Uterus (tissue), 4 donors: ENCODE data around the gene PRIMA1. TPM values are rescaled to one million over a fixed set of nuclear protein-coding genes. Genes with fewer than 3 reads are reported as not detected.

ENCODE experiments used
- DNase-seq, 2 donors: peaks; one replicate each; pipeline ENCODE4 v3.0.0-alpha.2; 2019 to 2020
- H3K27ac ChIP-seq, 2 donors: fragments of 200-600 bp; sonication (generic); 1 replicate in 1 of 2; 2 replicates in 1 of 2; pipeline ENCODE4 v1.5.1; 2016 to 2018
- H3K27me3 ChIP-seq, 2 donors: fragments of 200-600 bp; sonication (generic); one replicate each; pipeline ENCODE4 v1.5.1; 2018 to 2019; ENCODE audit warnings: control low read depth in 1 of 2
- H3K36me3 ChIP-seq, 2 donors: fragments of 200-600 bp; sonication (generic); one replicate each; pipeline ENCODE4 v1.5.1; 2019; ENCODE audit warnings: control low read depth in 1 of 2
- H3K4me1 ChIP-seq, 2 donors: fragments of 200-600 bp; sonication (generic); one replicate each; pipeline ENCODE4 v1.5.1; 2018 to 2019; ENCODE audit warnings: control low read depth in 1 of 2
- H3K4me3 ChIP-seq, 2 donors: fragments of 200-600 bp; sonication (generic); 1 replicate in 1 of 2; 2 replicates in 1 of 2; pipeline ENCODE4 v1.5.1; 2018 to 2019; ENCODE audit warnings: mild to moderate bottlenecking in 1 of 2
- H3K9me3 ChIP-seq, 2 donors: fragments of 200-600 bp; sonication (generic); one replicate each; pipeline ENCODE4 v1.5.1; 2019; ENCODE audit warnings: control low read depth in 1 of 2
- CTCF ChIP-seq, 4 experiments: fragments of 200-600 bp in 2 of 4; fragments of 450-650 bp in 2 of 4; sonication (generic) in 2 of 4; IDR thresholded peaks; one replicate each; pipeline ENCODE4 v1.5.1; 2016 to 2019; ENCODE audit warnings: antibody characterized with exemption in 4 of 4, mild to moderate bottlenecking in 2 of 4, moderate library complexity in 1 of 4
- POLR2A ChIP-seq, 2 donors: fragments of 450-650 bp; IDR thresholded peaks; one replicate each; pipeline ENCODE4 v1.6.1; 2016; ENCODE audit warnings: antibody characterized with exemption in 2 of 2, mild to moderate bottlenecking in 1 of 2, moderate library complexity in 1 of 2
- intact Hi-C: fragments of 100-400 bp; cut with DNase I; formaldehyde crosslinking; loops from one replicate; pipeline ENCODE4 v1.15.1; 2023; ENCODE audit warnings: low total_unique reads
- total RNA-seq, 4 donors: library from RNA; depleted of rRNA in 3 of 4; stranded (reverse); fragments of >200 nt in 3 of 4; gene quantifications; one replicate each; pipeline versions ENCODE4 v1.1.0 to v1.2.4, GENCODE V29; 2014 to 2023
- donor health status: DM: yes; HTN: yes; CAD: no.

The PRIMA1 gene
- total RNA-seq, 4 donors from 2014 or later, result 0.48 to 24.5 (median 3.8) TPM

- H3K4me3 ChIP-seq, result no peak overlapping the region
- DNase-seq, result no peak
- no peak overlapping the region for H3K27ac ChIP-seq
- no peaks in the 10 kb centered on the region for H3K9me3 ChIP-seq
- H3K36me3 ChIP-seq, result no peaks in the 10 kb centered on the region
- no peaks in the 10 kb centered on the region for H3K27me3 ChIP-seq
- no peak for TF ChIP-seq POLR2A (IDR thresholded peaks at IDR 0.05)
- intact Hi-C loops, result no loop called here
- peaks cover 0 to 4% of the 10 kb centered on the region in 2 donors for H3K4me1 ChIP-seq
Measured at GRCh38 chr14:93713726-93714405, 74.4 kb downstream of the PRIMA1 start.

GRCh38 chr14:93712838-93713724, 75.2 kb downstream of the PRIMA1 start:
- peaks cover 0 to 4% of the 10 kb centered on the region in 2 donors for H3K4me1 ChIP-seq

GRCh38 chr14:93712079-93712837, 76.0 kb downstream of the PRIMA1 start:
- Histone ChIP-seq H3K36me3 (no peaks in the 10 kb centered on the region), H3K27ac (no peak overlapping the region), H3K27me3 (no peaks in the 10 kb centered on the region), H3K9me3 (no peaks in the 10 kb centered on the region), H3K4me3 (no peak overlapping the region), H3K4me1 (peaks cover 0 to 4% of the 10 kb centered on the region in 2 donors)
- TF ChIP-seq POLR2A (IDR thresholded peaks at IDR 0.05) (no peak), CTCF (IDR thresholded peaks at IDR 0.05) (no peak)
- intact Hi-C loops, result no loop called here
- DNase-seq, result no peak

More at GRCh38 chr14:93712838-93713724, 75.2 kb downstream of the PRIMA1 start:
- Histone ChIP-seq H3K4me3 (no peak overlapping the region), H3K36me3 (no peaks in the 10 kb centered on the region), H3K27ac (no peak overlapping the region), H3K9me3 (no peaks in the 10 kb centered on the region), H3K27me3 (no peaks in the 10 kb centered on the region)
- intact Hi-C loops, result no loop called here
- TF ChIP-seq CTCF (IDR thresholded peaks at IDR 0.05), result no peak
- TF ChIP-seq POLR2A (IDR thresholded peaks at IDR 0.05), result no peak
- DNase-seq, result no peak

GRCh38 chr14:93709249-93709648, 79.0 kb downstream of the PRIMA1 start:
- no peak for TF ChIP-seq CTCF (IDR thresholded peaks at IDR 0.05)
- TF ChIP-seq POLR2A (IDR thresholded peaks at IDR 0.05), result no peak
- intact Hi-C loops, result no loop called here

GRCh38 chr14:93708800-93709199, 79.5 kb downstream of the PRIMA1 start:
- no peak for DNase-seq
- Histone ChIP-seq H3K4me1 (peaks cover 0 to 4% of the 10 kb centered on the region in 2 donors), H3K36me3 (no peaks in the 10 kb centered on the region), H3K27ac (no peak overlapping the region), H3K4me3 (no peak overlapping the region), H3K9me3 (no peaks in the 10 kb centered on the region), H3K27me3 (no peaks in the 10 kb centered on the region)
- intact Hi-C loops, result no loop called here
- TF ChIP-seq CTCF (IDR thresholded peaks at IDR 0.05) (no peak), POLR2A (IDR thresholded peaks at IDR 0.05) (no peak)

More at GRCh38 chr14:93709249-93709648, 79.0 kb downstream of the PRIMA1 start:
- no peaks in the 10 kb centered on the region for H3K27me3 ChIP-seq
- H3K27ac ChIP-seq, result no peak overlapping the region
- no peak for DNase-seq
- H3K4me1 ChIP-seq, result peaks cover 0 to 4% of the 10 kb centered on the region in 2 donors
- H3K36me3 ChIP-seq, result no peaks in the 10 kb centered on the region
- H3K9me3 ChIP-seq, result no peaks in the 10 kb centered on the region
- no peak overlapping the region for H3K4me3 ChIP-seq
